ENCODE measurements around the gene PPP2R5A.
"Not testable (repeated sequence)": the region's sequence is repeated elsewhere in the genome, so short reads cannot be mapped to it uniquely, and the experiment has no call there.

PPP2R5A gene

DNA sequence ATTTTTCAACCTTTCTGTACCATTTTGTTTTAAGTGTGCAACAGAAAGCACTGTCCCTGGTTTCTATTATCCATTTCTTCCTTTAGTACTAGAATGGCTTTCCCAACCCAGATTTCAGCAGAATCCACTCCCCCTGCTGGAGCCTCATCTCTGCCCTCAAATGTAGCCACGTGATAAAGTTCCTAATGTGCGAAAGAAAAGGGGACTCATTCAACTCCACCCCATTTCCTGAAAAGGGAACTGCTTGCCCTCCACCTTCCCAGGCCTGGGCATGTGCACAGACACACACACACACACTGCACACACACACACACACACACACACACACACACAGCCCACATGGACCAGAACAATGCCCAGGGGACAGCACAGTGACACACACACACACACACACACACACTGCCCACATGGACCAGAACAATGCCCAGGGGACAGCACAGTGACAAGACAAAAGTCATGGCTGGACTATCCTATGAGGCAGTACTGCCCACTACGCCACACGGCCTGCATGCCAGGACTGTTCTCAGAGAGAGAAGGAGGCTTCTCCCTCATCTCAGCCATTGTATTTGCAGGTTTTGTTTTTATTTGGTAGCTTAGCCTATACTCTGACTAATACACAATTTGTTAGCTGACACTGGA is 96.3 kb downstream of the PPP2R5A start:
- Mint-ChIP-seq H3K4me3 (no peak overlapping the region), H3K36me3 (ENCODE audit: insufficient read depth) (peaks cover 20% of the 10 kb centered on the region), H3K4me1 (peaks cover 11% of the 10 kb centered on the region), H3K27me3 (no peaks in the 10 kb centered on the region), H3K9me3 (no peaks in the 10 kb centered on the region), H3K27ac (ENCODE audit: low read depth) (no peak overlapping the region)
- DNase-seq (ENCODE audit: low spot score in 2 of 2) (no peak), ATAC-seq (replicated peaks; ENCODE audit: extremely low read depth, poor library complexity, severe bottlenecking) (no peak)

- H3K36me3 Mint-ChIP-seq (ENCODE audit: insufficient read depth): peaks cover 10% of the 10 kb centered on the region
- peaks cover 6% of the 10 kb centered on the region for H3K9me3 Mint-ChIP-seq
- no peak overlapping the region for H3K4me3 Mint-ChIP-seq
- peaks cover 23% of the 10 kb centered on the region for H3K4me1 Mint-ChIP-seq
- no peak for ATAC-seq (replicated peaks; ENCODE audit: extremely low read depth, poor library complexity, severe bottlenecking)
- H3K27ac Mint-ChIP-seq (ENCODE audit: low read depth): peak overlapping the region; percentile 71
- no peaks in the 10 kb centered on the region for H3K27me3 Mint-ChIP-seq
- DNase-seq (ENCODE audit: low spot score in 2 of 2): no peak
Observed at GRCh38 chr1:212386029-212386428, 100.8 kb downstream of the PPP2R5A start.

GRCh38 chr1:212388985-212389716 is 103.9 kb downstream of the PPP2R5A start:
- Mint-ChIP-seq H3K36me3 (ENCODE audit: insufficient read depth) (peaks cover 9% of the 10 kb centered on the region), H3K27ac (ENCODE audit: low read depth) (no peak overlapping the region), H3K4me3 (no peak overlapping the region), H3K9me3 (peaks cover 6% of the 10 kb centered on the region), H3K4me1 (peaks cover 37% of the 10 kb centered on the region), H3K27me3 (no peaks in the 10 kb centered on the region)
- DNase-seq (ENCODE audit: low spot score in 2 of 2) (no peak), ATAC-seq (replicated peaks; ENCODE audit: extremely low read depth, poor library complexity, severe bottlenecking) (no peak)

DNA sequence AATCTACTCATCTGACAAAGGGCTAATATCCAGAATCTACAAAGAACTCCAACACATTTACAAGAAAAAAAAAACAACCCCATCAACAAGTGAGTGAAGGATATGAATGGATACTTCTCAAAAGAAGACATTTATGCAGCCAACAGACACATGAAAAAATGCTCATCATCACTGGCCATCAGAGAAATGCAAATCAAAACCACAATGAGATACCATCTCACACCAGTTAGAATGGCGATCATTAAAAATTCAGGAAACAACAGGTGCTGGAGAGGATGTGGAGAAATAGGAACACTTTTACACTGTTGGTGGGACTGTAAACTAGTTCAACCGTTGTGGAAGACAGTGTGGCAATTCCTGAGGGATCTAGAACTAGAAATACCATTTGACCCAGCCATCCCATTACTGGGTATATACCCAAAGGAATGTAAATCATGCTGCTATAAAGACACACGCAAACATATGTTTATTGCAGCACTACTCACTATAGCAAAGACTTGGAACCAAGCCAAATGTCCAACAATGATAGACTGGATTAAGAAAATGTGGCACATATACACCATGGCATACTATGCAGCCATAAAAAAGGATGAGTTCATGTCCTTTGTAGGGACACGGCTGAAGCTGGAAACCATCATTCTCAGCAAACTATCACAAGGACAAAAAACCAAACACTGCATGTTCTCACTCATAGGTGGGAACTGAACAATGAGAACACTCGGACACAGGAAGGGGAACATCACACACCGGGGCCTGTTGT is 110.6 kb downstream of the PPP2R5A start:
- not testable (repeated sequence) for H3K27me3 Mint-ChIP-seq; H3K9me3 Mint-ChIP-seq; H3K4me3 Mint-ChIP-seq; ATAC-seq (replicated peaks; ENCODE audit: extremely low read depth, poor library complexity, severe bottlenecking); DNase-seq (ENCODE audit: low spot score in 2 of 2); H3K27ac Mint-ChIP-seq (ENCODE audit: low read depth); H3K36me3 Mint-ChIP-seq (ENCODE audit: insufficient read depth)
- peaks cover 14% of the 10 kb centered on the region for H3K4me1 Mint-ChIP-seq

DNA sequence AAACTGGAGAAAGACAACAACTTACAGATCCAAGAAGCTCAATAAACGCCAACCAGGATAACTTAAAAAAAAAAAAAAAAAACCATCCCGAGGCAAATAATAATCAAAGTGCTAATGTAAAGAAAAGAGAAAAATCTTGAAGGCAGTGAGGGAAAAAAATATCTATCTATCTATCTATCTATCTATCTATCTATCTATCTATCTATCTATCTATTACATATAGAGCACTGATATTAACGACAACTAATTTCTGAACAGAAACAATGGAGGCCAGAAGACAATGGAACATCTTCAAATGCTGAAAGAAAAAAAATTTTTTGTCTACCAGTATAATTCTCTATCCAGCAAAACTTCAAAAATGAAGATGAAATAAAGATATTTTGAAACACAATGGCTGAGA is 111.4 kb downstream of the PPP2R5A start:
- peaks cover 11% of the 10 kb centered on the region for H3K4me1 Mint-ChIP-seq
- no peaks in the 10 kb centered on the region for H3K9me3 Mint-ChIP-seq
- H3K27me3 Mint-ChIP-seq: no peaks in the 10 kb centered on the region
- H3K4me3 Mint-ChIP-seq: no peak overlapping the region
- H3K27ac Mint-ChIP-seq (ENCODE audit: low read depth): no peak overlapping the region
- DNase-seq (ENCODE audit: low spot score in 2 of 2): no peak
- peaks cover 2% of the 10 kb centered on the region for H3K36me3 Mint-ChIP-seq (ENCODE audit: insufficient read depth)
- no peak for ATAC-seq (replicated peaks; ENCODE audit: extremely low read depth, poor library complexity, severe bottlenecking)

- peaks cover 9% of the 10 kb centered on the region for H3K4me1 Mint-ChIP-seq
- H3K4me3 Mint-ChIP-seq: no peak overlapping the region
- peaks cover 2% of the 10 kb centered on the region for H3K36me3 Mint-ChIP-seq (ENCODE audit: insufficient read depth)
- no peaks in the 10 kb centered on the region for H3K9me3 Mint-ChIP-seq
- H3K27me3 Mint-ChIP-seq: no peaks in the 10 kb centered on the region
- no peak for DNase-seq (ENCODE audit: low spot score in 2 of 2)
- no peak overlapping the region for H3K27ac Mint-ChIP-seq (ENCODE audit: low read depth)
- no peak for ATAC-seq (replicated peaks; ENCODE audit: extremely low read depth, poor library complexity, severe bottlenecking)
Observed at GRCh38 chr1:212397171-212397570, 112.0 kb downstream of the PPP2R5A start.

DNA sequence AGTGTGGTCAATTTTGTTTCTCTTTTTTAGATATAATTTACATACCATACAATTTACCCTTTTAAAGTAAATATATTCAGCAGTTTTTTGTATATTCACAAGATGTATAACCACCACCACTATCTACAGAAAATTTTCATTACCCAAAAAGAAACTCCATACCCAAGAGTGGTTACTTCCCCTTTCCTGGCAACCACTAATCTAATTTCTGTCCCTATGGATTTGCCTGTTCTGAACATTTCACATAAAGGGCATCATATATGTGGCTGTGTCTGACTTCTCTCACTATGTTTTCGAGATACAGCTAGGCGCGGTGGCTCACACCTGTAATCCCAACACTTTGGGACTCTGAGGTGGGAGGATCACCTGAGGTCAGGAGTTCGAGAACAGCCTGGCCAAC is 115.8 kb downstream of the PPP2R5A start:
- DNase-seq (ENCODE audit: low spot score in 2 of 2) (no peak), ATAC-seq (replicated peaks; ENCODE audit: extremely low read depth, poor library complexity, severe bottlenecking) (no peak)
- Mint-ChIP-seq H3K36me3 (ENCODE audit: insufficient read depth) (peaks cover 5% of the 10 kb centered on the region), H3K4me3 (no peak overlapping the region), H3K27me3 (no peaks in the 10 kb centered on the region), H3K9me3 (no peaks in the 10 kb centered on the region), H3K4me1 (peaks cover 10% of the 10 kb centered on the region), H3K27ac (ENCODE audit: low read depth) (no peak overlapping the region)

GRCh38 chr1:212401838-212402582 is 116.8 kb downstream of the PPP2R5A start:
- ATAC-seq (replicated peaks; ENCODE audit: extremely low read depth, poor library complexity, severe bottlenecking) (no peak), DNase-seq (ENCODE audit: low spot score in 2 of 2) (no peak)
- H3K4me1 Mint-ChIP-seq: peaks cover 10% of the 10 kb centered on the region
- no peaks in the 10 kb centered on the region for H3K27me3 Mint-ChIP-seq
- H3K27ac Mint-ChIP-seq (ENCODE audit: low read depth): no peak overlapping the region
- H3K36me3 Mint-ChIP-seq (ENCODE audit: insufficient read depth): peaks cover 5% of the 10 kb centered on the region
- H3K9me3 Mint-ChIP-seq: no peaks in the 10 kb centered on the region
- H3K4me3 Mint-ChIP-seq: no peak overlapping the region

DNA sequence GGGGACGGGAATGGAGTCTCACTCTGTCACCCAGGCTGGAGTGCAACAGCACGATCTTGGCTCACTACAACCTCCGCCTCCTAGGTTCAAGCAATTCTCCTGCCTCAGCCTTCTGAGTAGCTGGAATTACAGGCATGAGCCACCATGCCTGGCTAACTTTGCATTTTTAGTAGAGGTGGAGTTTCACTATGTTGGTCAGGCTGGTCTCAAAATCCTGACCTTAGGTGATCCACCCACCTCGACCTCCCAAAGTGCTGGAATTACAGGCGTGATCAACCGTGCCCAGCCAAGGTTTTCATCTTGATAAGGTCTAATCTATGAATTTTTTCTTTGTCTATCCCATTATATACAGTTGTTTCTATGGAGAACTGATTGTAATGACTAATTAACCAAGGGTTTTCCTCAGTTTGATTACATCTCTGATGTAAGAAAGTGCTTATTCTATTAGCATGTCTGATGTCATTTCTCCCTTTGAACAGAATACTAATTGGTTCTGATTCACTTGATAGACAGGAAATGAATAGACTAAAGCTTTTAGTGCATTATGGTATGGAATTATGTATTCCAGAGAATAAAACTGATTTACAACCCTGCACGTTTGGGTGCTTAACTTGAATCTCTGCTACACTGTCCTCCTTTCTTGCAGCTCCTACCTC is 117.6 kb downstream of the PPP2R5A start:
- Mint-ChIP-seq H3K36me3 (ENCODE audit: insufficient read depth) (peaks cover 5% of the 10 kb centered on the region), H3K4me1 (peaks cover 10% of the 10 kb centered on the region), H3K4me3 (no peak overlapping the region), H3K27ac (ENCODE audit: low read depth) (no peak overlapping the region), H3K27me3 (no peaks in the 10 kb centered on the region), H3K9me3 (no peaks in the 10 kb centered on the region)
- no peak for ATAC-seq (replicated peaks; ENCODE audit: extremely low read depth, poor library complexity, severe bottlenecking)
- DNase-seq (ENCODE audit: low spot score in 2 of 2): no peak

DNA sequence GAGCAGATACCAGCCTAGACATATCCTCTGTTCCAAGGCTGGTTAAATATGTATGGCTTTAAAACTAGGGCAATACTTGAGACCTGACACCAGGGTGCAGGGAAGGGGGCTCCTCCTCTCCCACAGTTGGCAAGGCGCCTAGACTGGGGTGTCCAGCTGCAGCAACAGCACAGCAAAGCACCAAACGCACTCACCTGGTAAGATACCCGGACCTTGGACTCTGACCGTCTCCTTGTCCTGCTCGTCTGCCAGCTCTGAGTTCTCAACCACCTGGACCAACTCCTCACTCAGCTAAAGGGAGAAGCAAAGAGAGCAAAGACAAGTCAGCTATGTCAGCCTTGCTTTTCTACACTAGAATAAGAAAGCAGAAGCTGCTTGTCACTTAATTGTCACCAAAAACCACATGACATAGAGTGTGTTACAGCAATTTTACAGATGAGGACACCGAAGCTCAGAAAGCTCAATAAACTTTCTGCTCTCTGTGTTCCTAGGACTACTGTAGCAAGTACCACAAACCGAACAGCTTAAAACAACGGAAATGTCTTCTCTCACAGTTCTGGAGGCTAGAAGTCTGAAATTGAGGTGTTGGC is 125.1 kb downstream of the PPP2R5A start:
- no peak for DNase-seq (ENCODE audit: low spot score in 2 of 2)
- no peak overlapping the region for H3K27ac Mint-ChIP-seq (ENCODE audit: low read depth)
- peaks cover 26% of the 10 kb centered on the region for H3K4me1 Mint-ChIP-seq
- H3K9me3 Mint-ChIP-seq: no peaks in the 10 kb centered on the region
- ATAC-seq (replicated peaks; ENCODE audit: extremely low read depth, poor library complexity, severe bottlenecking): no peak
- H3K4me3 Mint-ChIP-seq: no peak overlapping the region
- peaks cover 9% of the 10 kb centered on the region for H3K36me3 Mint-ChIP-seq (ENCODE audit: insufficient read depth)
- no peaks in the 10 kb centered on the region for H3K27me3 Mint-ChIP-seq
